ENCODE results near the gene BAIAP2.

BAIAP2 gene

DNA sequence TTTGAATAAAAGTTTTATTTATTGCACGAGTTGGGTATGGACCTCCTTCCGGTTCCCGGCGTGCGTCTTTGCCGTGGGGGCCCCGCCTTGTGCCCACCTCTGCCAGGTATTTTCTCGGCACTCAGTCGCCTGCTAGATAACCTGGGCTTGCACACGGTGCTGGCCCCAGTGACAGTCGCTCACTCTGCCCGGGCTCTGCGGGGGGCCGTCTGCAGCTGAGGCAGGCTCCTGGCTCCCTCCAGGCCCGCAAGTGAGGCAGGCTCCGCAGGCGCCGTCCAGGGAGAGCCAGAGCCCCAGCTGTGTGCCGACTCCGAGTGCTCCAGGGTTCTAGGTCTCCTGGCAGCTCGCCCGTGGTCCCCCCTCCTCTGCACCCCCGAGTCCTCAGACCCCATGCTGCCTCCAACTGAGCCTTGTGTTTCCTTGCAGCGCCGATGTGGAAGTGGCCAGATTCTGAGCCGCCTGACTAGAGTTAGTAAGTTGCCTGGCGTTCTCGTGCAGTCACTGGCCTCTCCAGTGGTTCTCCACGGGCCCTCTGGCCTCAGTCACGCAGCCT is 75.6 kb downstream of the BAIAP2 start:
- no peak for DNase-seq (ENCODE audit: low read depth in 2 of 2)

DNA sequence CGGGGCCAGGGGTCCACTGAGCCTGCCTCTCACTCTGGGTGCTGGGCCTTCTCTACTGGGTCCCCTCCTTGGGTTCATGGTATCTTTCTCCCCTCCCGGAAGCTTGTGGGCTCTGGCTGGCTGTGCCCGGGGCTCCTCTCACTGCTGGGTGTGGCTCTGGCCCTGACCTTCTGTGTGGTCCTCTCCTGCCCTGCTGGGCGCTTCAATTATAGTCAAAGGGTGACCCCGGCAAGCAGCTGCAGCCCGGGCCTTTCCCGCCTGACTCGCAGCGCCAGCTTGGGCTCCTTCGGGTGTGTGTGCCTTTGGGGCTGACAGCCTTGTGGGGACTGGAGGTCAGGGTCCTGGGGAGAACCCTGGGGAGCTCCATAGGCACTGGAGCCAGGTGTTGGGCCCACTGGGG is 76.1 kb downstream of the BAIAP2 start:
- DNase-seq (ENCODE audit: low read depth in 2 of 2) = no peak

DNA sequence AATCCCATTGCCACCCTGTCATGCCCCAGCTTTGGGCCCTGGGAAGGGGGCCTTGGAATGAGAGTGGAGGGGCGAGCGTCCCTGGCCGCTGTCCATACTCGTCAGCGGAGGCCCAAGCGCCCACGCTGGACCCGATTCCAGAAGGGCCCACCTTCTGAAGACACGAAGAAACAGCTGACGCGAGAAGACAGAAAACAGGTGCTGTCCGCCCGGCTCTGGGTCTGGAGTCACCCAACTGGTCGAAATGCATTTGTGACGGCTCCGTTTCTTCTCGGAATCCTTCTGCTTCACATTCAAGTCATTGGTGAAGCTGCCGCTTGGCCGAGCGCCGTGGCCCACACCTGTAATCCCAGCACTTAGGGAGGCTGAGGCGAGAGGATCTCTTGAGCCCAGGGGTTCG is 77.5 kb downstream of the BAIAP2 start:
- DNase-seq (ENCODE audit: low read depth in 2 of 2) = no peak

DNA sequence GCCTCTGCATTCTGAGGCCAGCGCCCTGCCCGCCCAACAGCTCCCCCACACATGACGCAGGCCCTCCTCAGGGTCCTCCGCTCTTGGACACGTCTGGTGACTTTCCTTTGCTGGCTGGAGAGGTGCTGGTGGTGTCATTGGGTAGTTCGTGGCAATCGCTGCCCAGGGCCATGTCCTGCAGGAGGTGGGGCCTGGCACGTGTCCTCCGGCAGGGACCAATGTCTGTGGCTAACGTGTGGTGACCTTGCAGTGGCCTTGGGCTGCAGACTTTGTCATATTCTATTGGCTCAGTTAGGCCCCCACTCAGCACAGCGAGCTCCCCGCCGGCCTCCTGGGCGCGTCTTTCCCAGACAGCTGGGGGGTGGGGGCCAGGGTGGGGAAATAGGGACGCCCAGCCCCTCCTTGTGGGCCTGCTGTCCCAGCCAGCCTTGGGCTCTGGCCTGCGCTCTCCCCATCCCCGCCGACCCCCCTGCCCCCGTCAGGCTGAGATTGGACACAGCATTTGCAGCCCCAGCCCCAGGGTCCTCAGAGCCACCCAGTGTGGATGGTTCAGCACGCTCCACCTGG is 78.3 kb downstream of the BAIAP2 start:
- no peak for DNase-seq (ENCODE audit: low read depth in 2 of 2)

DNA sequence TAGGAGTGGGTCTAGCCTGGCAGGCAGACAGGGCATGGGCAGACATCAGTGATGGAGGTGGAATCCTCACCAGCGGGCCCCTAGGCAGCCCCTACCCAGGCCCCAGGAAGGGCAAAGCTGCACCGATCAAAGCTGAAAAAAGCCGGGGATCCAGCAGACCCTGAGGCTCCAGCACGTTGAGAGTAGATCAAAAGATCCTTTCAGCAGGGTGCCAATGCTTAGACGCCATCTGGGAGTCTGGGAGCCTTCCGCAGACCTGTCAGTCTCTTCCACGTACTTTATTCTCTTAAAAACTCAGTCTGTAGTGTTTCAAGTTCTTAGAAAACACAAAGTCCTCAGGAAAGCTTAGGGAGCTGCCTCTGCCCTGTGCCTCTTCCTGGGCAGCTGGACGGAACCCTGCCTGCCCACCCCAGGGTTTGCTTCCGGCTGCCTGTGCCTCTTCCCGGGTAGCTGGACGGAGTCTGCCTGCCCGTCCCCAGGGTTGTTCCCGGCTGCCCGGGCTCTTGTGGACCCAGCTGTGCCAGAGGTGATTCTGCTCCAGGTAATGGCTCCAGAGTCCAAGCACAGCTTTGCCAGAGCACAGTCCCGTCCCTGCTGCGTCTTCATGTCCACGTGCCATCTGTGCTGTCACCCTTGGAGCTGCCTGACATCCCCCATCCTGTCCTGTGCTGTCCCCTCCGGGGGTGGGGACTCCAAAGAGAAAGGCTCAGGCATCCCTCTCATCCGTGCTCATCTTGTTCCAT is 79.6 kb downstream of the BAIAP2 start:
- no peak for DNase-seq (ENCODE audit: low read depth in 2 of 2)

DNA sequence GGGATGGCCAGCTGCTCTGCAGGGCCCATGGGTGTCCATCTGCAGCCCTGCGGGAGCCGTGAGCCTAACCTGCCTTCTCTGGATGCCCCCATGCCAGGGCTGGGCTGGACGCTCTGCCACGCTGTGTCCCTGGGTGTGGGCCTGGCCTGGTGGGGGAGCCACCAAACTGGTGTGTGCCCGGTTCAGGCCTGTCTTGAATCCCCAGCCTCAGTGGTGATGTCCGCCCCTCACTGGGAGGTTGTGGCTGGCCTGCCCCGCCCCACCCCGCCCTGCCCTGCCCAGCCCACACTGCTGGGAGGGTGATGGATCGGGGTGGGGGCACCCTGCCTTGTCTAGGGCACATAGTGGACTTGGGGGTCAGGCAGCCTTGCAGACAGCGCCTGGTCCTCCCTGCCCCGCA is 80.3 kb downstream of the BAIAP2 start:
- no peak for DNase-seq (ENCODE audit: low read depth in 2 of 2)

DNA sequence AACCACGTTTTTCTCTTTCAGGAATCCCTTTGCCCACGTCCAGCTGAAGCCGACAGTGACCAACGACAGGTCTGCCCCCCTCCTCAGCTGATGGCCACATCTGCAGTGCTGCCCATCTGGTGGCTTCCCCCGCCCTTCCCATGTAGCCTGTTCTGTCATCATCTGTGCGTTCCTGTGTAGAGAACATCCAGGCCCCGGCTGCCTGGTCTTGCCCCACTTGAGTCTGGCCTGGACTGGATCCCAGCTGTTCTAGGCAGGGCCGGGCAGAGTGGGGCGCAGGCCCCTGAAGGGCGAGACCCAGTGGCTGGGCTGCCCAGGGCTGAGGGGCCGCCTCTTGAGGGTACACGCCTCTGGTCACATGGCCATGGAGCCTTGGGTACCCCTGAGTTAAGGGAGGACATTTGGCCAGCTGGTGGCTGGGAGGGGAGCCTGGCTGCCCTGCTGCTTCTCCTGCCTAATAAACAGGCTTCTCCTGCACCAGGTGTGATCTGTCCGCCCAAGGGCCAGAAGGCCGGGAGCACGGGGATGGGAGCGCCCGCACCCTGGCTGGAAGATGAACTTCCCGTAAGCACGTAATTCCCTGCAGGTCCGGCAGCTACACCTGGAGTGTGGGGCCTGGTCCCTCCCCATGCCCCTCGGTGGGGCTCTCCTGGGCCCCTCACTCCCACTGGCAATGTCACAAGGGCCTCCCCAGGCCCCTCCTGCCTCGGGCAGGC is 81.0 kb downstream of the BAIAP2 start:
- no peak for DNase-seq (ENCODE audit: low read depth in 2 of 2)

DNA sequence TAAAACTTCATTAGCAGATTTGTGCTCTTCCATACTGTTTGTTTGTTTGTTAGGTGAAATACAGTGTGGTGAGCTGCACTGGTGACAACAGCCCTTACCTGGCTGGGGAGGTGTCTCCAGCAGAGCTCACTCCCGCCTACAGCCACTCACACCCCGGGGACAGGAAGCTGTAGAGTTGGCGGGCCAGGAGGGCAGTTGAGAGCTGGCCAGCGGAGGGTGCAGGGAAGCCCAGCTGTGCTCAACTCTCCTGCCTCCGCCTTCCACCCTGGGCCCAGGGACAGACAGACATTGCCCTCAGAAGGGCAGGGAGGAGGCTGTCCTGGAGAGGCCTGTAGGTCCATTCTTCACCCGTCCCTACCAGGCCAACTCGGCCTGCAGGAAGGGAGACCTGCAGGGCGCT is 81.8 kb downstream of the BAIAP2 start:
- DNase-seq (ENCODE audit: low read depth in 2 of 2) = no peak

DNA sequence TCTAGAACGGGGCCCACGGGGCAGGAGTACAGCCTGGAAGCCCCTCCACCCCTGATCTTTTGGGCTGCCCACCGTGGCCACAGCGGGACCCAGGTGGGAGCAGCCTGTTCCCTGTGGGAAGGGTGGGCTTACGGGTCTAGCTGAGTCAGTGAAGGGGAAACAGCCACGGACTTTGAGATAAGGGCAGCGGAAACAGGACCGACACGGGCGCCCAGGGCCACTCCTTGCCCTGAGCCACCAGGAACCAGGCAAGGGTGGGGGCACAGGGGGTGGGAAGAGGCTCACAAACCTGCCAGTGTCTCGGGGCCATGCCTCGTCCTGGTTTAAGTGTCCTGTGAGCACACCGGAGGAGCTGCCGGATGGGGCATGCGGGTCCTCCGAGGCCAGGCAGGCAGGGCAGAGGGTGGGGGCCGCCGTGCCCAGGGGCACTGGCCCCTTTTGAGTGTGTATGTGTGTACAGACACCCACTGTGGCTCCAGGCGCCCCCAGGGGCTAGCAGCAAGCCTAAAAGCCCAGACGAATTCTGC is 82.8 kb downstream of the BAIAP2 start:
- no peak for DNase-seq (ENCODE audit: low read depth in 2 of 2)

DNA sequence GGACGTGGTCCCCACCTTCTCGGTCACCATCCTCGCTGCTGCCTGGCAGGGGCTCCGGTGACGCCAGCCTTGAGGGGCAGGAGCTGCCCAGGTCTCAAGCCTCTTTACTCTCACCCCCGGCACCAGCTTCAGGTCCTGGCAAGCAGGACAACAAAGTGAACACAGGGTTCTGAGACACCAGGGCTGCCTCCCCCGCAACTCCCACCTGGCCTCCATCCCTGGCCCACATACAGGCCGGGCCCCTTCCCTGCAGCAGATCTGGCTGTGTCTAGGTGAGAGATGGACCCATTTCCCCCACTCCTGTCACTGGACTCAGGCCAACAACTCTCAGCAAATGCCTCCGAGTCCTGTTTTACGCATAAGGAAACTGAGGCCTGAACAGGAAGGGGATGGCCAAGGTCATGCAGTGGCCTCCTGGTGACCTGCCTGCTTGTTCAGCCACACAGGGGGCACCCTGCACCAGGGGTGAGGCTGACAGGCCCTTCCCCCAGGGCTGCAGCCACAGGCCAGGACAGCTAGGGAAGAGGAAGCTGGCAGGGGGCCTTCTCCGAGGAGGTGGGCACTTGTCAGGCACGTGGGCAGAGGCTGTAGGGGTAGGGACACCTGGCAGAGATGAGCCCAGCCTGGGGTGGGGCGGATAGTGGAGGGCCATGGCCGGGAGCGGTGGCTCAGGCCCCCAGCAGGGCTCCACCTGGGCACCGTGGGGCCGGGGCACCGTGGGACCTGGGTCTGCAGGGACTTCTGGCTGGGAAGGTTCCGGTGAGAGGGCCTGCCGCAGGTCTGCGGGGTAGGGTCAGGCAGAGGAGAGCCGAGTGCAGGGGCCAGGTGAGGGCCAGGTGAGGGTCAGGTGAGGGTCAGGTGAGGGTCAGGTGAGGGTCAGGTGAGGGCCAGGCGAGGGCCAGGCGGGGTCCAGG is 83.6 kb downstream of the BAIAP2 start:
- DNase-seq (ENCODE audit: low read depth in 2 of 2) = no peak

DNA sequence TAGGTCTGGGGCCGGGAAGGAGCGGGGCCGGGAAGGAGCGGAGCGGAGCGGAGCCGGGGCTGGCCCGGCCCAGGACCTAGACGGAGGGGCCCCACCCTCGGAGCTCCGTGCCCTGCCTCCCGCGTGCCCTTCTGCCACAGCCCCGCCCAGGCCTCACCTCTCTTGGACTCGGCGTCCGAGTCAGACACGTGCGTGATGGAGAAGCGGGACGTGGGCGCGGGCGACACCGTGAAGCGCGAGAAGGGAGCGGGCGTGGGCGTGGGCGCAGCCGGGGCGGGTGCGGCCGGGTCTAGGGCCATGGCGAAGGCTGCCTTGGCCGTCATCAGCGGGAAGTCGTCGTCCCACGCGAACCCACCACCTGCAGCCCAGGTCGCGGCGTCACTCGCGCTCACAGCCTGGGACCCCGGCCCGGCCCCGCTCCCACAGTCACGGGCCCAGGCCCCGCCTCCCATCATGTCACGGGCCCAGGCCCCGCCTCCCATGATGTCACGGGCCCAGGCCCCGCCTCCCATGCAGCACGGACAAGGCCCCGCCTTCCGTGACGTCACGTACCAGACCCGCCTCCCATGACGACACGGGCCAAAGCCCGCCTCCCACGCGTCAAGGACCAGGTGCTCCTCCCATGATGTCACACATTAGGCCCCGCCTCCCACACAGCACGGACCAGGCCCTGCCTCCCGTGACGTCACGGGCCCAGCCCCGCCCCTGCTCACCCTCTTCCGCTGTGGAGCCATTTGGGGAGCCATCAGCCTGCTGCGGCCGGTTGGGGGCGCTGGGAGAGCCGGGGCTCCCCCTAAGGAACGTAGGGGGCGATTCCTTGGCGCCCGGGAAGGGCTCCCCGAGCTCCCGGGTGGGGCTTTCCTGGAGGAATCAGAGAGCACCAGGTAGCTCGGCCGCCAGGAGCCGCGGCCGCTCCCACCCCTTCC is 84.5 kb downstream of the BAIAP2 start:
- peak; percentile 69 to 75 for DNase-seq (ENCODE audit: low read depth in 2 of 2)

DNA sequence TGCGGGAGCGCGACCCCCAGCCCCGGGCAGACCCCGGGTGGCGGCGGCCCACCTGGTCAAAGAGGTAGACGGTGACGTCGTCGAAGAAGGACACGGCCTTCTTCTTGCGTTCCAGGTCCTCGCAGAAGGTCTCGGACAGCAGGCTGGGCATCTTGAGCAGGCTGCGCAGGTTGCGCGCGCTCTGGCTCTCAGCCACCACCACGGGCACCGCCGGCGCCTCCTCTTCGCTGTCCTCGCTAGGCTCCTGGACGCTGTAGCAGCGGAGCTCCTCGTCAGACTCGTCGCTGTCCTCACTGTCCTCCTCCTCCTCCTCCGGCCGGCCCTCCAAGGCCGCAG is 85.2 kb downstream of the BAIAP2 start:
- DNase-seq (ENCODE audit: low read depth in 2 of 2) = no peak

DNA sequence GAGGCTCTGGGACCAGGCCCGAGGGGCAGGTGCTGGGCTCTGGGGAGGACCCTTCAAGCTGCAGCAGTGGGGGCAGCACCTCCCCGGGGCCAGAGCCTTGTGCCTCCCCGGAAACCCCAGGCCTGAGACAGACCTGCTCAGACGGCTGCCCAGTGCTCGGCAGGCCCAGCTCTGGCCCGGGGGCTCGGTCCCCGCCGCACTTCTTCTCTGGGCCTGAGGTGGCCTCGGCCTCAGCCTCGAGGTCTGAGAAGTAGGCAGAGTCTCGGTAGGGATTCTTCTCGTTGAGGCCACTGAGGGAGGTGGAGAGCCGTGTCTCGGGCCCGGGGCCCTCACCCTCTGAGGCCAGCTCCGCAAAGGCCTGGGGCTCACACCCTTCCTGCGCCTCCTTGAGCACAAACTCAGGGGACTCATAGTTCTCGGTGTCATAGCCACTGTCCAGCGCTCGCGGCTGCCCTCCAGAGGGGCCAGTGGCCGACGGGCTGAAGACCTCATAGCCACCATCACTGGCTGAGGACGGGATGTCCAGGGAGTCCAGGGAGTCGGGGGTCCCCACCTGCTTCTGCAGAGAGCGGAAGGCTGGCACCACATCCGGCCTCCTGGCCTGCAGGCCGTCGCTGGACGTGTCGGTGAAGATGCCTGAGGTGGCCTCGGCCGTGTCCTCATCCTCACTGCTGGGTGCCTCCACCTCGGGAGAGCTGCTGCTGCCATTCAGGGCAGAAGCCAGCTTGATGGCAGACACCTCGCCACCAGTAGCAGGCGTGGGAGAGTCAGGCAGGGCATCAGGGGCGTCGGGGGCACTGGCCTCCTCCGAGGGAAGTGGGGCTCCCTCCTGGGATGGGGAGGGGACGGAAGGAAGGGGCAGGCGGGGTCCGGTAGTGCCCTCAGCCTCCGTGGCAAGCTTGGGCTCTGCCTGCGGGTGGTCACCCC is 86.0 kb downstream of the BAIAP2 start:
- no peak for DNase-seq (ENCODE audit: low read depth in 2 of 2)

DNA sequence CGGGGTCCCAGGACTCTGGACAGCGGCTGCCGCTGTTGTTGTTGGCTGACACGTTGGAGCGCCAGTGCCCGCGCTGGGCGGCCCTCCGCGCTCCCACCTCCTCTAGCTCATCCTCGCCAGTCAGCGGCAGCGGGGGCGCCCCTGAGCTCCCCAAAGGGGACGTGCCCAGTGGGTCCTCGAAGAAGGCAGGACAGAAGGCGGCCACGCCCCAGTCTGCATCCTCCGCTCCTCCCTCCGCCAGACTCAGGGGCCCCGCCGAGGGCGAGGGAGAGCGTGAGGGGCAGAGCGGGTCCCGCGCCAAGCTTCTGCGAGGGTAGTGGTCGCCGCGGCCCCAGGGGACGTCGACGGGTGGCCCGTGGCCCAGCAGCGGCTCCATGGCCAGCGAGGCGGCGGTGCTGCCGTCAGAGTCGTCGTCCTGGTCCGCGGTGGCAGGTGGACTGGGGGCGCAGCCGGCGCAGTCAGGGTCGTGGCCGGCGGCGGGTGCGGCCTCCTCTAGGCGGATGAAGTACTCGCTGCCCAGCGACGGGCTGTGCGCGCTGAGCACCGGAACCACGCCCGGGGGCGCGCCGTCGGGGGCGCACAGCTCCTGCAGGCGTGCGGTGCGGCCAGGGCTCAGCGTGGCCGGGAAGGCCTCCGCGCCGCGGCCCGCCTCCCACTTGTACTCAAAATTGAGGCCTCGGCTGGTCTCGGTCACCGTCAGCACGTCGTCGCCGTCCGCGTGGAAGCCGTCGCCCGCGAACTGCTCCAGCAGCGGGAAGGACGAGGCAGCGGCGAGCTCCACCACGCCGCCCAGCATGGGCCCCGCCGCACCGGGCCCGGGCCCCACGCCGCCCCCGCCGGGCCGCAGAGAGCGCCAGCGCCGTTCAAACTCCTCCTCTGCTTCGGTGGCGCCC is 87.1 kb downstream of the BAIAP2 start:
- DNase-seq (ENCODE audit: low read depth in 2 of 2) = no peak

DNA sequence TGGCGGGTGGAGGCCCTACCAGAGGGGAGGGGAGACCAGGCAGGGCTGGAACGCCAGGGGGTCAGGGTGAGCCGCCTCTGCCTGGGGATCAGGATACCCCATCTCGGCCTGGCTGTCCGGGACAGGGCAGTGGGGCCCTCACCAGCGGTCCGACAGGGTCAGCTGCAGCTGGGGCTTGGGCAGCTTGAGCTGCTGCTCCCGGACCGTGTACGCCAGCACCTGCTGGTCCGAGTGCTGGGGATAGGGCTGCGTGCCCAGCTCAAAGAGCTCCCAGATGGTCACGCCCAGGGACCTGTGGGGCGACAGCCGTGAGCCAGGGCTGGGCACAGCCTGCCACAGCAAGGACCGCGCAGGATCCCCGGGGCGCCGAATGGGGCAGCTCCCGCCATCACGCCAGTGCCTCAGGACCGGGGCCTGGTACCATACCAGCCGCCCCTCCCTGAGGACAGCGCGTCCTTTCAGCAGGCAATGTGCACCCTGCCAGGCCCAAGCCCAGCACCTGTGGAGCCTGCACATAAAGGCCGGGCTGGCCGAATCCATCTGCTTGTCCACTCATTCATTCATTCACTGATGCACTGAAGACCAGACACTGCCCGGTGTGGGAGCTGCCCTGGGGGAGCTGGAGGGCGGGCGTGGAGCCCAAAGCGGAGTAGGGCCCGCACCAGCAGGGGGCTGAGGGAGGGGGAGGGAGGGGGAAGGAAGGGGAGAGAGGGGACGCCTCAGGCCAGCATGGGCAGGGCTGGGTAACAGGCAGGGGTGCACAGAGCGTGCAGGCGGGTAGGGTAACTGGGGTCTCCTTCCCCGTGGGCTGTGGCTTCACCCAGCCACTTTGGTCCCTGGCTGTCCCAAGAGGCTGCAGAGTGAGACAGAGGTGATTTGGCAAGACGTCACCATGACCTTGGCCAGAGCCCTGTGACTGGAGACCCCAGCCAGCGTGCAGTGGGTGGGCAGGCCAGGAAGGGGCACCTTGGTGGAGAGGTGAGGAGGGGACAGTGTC is 88.4 kb downstream of the BAIAP2 start:
- no peak for DNase-seq (ENCODE audit: low read depth in 2 of 2)

DNA sequence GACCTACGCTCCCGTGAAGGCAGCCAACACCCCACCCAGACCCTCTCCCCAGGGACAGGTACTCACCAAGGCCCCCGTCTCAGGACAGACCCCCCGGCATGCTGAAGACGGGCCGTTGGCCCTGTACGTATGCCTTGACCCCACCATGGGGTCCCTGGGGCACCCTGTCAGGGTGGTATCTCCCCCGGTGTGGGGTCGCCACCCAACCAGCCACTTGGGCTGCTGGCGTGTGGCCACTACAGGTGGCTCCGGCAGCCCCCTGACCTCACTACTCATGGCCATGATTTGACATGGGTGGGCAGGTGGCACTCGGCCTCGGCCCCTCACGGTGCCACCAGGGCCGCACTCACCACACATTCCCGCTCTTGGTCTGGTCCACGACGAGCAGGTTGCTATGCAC is 89.4 kb downstream of the BAIAP2 start:
- no peak for DNase-seq (ENCODE audit: low read depth in 2 of 2)

DNA sequence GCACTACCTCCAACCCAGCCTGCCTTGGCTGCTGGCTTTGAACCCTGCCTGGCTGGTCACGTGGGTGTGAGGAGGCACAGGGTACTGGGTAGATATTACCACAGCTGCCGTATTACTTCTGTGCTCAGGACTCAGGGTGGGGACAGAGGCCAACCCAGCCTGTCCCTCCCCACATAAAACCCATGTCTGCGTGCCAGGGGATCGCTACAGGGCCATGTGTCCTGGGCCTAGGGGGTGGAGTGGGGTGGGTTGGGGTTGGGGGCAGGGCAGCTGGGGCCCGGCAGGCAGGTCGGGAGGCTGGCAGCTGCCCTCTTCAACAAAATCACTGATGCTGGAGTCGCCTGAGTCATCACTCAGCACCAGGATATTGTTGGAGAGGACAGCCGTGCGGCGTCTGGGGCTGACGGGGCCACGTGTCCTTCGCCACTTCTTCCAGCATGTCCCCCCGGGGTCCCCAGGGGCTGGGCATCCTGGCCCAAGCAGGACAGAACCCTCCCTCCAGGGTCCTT is 90.7 kb downstream of the BAIAP2 start:
- DNase-seq (ENCODE audit: low read depth in 2 of 2) = no peak
